NCI-H146 (cell line): Measurements from ENCODE around the gene NEK6.
"Not testable (repeated sequence)": the region's sequence is repeated elsewhere in the genome, so short reads cannot be mapped to it uniquely, and the experiment has no call there.

ENCODE experiments used
- DNase-seq: peaks from one replicate; lab custom pipeline; 2025; lab: John Stamatoyannopoulos, UW

NEK6 gene

GRCh38 chr9:124228516-124228915 lies 29.2 kb upstream of the NEK6 start:
- no peak for DNase-seq

- DNase-seq: no peak
Observed at GRCh38 chr9:124231095-124231737, 26.5 kb upstream of the NEK6 start.

- no peak for DNase-seq
Observed at GRCh38 chr9:124238546-124239140, 19.1 kb upstream of the NEK6 start.

- DNase-seq: no peak
Observed at GRCh38 chr9:124239249-124240073, 18.3 kb upstream of the NEK6 start.

GRCh38 chr9:124242331-124243194 lies 15.2 kb upstream of the NEK6 start:
- DNase-seq: no peak

GRCh38 chr9:124247393-124247792 lies 10.4 kb upstream of the NEK6 start:
- DNase-seq: not testable (repeated sequence)

GRCh38 chr9:124248066-124248465 lies 9.7 kb upstream of the NEK6 start:
- no peak for DNase-seq

- no peak for DNase-seq
Observed at GRCh38 chr9:124248960-124249359, 8.8 kb upstream of the NEK6 start.

- no peak for DNase-seq
Observed at GRCh38 chr9:124251204-124251603, 6.5 kb upstream of the NEK6 start.

GRCh38 chr9:124251605-124252378 lies 6.0 kb upstream of the NEK6 start:
- DNase-seq: no peak

- DNase-seq: not testable (repeated sequence)
Observed at GRCh38 chr9:124252878-124253277, 4.9 kb upstream of the NEK6 start.

GRCh38 chr9:124254261-124254682 lies 3.5 kb upstream of the NEK6 start:
- no peak for DNase-seq

- DNase-seq: no peak
Observed at GRCh38 chr9:124255222-124255621, 2.5 kb upstream of the NEK6 start.

- DNase-seq: no peak
Observed at GRCh38 chr9:124256517-124257069, 1.2 kb upstream of the NEK6 start.

GRCh38 chr9:124257070-124257843 lies 492 bp upstream of the NEK6 start:
- no peak for DNase-seq

GRCh38 chr9:124258607-124259157 lies 933 bp downstream of the NEK6 start:
- no peak for DNase-seq

GRCh38 chr9:124259158-124259808 lies 1.5 kb downstream of the NEK6 start:
- no peak for DNase-seq

GRCh38 chr9:124260769-124261603 lies 3.2 kb downstream of the NEK6 start:
- DNase-seq: no peak
